Esophagus (tissue), 2 donors: ENCODE measurements around the gene GUCY2D. TPM values are rescaled to one million over a fixed set of nuclear protein-coding genes. Genes with fewer than 3 reads are reported as not detected.
"Not testable (repeated sequence)": the region's sequence is repeated elsewhere in the genome, so short reads cannot be mapped to it uniquely, and the experiment has no call there.

ENCODE experiments used
- H3K27ac ChIP-seq, 2 donors: one replicate each; pipeline ENCODE4 v1.5.1; 2013; ENCODE audit warnings: low read depth in 2 of 2, mild to moderate bottlenecking in 2 of 2, inconsistent platforms in 1 of 2, low read length in 1 of 2, moderate library complexity in 1 of 2
- H3K27me3 ChIP-seq, 2 donors: one replicate each; pipeline ENCODE4 v1.6.1; 2013; ENCODE audit warnings: low read length in 2 of 2, control low read depth in 1 of 2, mild to moderate bottlenecking in 1 of 2; ENCODE audit not compliant: insufficient read depth in 2 of 2, control insufficient read depth in 1 of 2
- H3K36me3 ChIP-seq, 2 donors: one replicate each; pipeline ENCODE4 v1.6.1; 2013; ENCODE audit warnings: low read length in 1 of 2; ENCODE audit not compliant: control insufficient read depth in 2 of 2, insufficient read depth in 2 of 2
- H3K4me1 ChIP-seq, 2 donors: one replicate each; pipeline ENCODE4 v1.6.1; 2013; ENCODE audit warnings: low read length in 1 of 2; ENCODE audit not compliant: control insufficient read depth in 2 of 2, insufficient read depth in 2 of 2
- H3K4me3 ChIP-seq, 2 donors: one replicate each; pipeline ENCODE4 v1.5.1; 2013; ENCODE audit warnings: low read length in 2 of 2, mild to moderate bottlenecking in 2 of 2, low read depth in 1 of 2, moderate library complexity in 1 of 2
- H3K9me3 ChIP-seq, 2 donors: one replicate each; pipeline ENCODE4 v1.6.1; 2013; ENCODE audit warnings: mild to moderate bottlenecking in 2 of 2, low read depth in 1 of 2, low read length in 1 of 2, moderate library complexity in 1 of 2; ENCODE audit not compliant: control insufficient read depth in 2 of 2, insufficient read depth in 1 of 2
- WGBS, 2 donors: extraction: QIAGEN DNeasy Blood & Tissue Kit; methylation state at CpG; one replicate each; pipeline ENCODE4 v1.1.7; 2013; 5-methylcytosine and 5-hydroxymethylcytosine counted together
- polyA plus RNA-seq, 2 donors: library from polyadenylated mRNA; stranded (reverse); fragments of 200-250 nt; gene quantifications; one replicate each; pipeline ENCODE4 v1.2.3, GENCODE V29; 2013
- donor health status: healthy with polysubstance abuse.
- donor health status: Bipolar disorder and iron deficiency.

The GUCY2D gene
- polyA plus RNA-seq, 2 donors: 0.19 to 0.59 TPM

DNA sequence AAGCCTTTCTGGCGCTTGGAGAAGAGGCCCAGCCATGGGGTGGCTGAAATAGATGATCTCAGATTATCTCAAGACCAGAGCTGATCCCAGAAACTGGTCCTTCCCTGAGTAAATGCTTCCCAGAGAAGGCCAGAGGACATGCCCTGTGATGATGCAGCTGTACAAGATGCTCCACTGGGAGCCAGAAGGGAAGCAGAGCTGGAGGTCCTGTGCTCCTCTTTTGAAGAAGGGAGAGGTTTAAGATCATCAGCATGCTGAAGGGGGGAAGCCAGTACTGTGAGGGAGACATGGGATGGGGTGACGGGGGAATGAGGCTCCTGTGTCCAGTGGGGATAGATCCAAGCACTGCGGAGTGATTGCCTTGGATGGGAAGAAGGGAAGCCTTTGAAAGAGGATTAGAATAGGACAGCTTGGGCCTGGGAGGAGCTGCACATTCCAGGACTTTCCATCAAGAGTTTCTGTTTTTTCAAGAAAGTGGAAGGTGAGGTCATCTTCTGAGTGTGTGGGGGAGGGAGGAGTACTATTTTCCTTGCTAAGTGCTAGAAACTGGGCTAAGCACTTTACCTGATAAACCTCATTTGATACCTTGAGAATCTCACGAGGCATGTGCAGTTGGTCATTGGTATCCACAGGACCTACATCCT, 20.1 kb downstream of the GUCY2D start:
- H3K9me3 ChIP-seq: no peaks in the 10 kb centered on the region
- 80 to 88% methylated on average over 4 of the region's 4 CpGs for whole genome bisulfite sequencing, 2 donors

DNA sequence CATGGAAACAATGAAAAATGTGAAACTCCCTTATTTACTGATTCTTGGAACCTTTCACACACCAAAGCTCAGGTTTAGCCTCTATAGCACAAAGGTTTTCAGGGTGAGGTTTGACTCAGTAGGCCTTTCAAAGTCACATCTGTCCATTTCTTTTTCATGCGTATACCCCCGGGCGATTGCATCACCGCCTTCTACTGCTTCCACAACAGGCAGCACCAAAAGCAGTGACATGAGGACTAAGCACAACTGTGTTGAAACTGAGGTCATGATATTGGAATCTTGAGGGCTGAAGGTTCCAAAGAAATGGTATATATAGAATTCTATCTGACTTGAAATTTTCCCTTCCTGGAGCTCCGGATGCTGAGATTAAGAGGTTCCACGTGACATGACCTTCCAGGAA, 21.7 kb downstream of the GUCY2D start:
- WGBS, 2 donors: 76 to 80% methylated on average over 6 of the region's 6 CpGs
- H3K27ac ChIP-seq: not testable (repeated sequence)

More for the DNA sequence above, 20.1 kb downstream of the GUCY2D start:
- Histone ChIP-seq H3K4me1 (peaks cover 6 to 10% of the 10 kb centered on the region in 2 donors), H3K27me3 (no peaks in the 10 kb centered on the region), H3K36me3 (no peaks in the 10 kb centered on the region), H3K4me3 (no peak overlapping the region), H3K27ac (no peak overlapping the region)

DNA sequence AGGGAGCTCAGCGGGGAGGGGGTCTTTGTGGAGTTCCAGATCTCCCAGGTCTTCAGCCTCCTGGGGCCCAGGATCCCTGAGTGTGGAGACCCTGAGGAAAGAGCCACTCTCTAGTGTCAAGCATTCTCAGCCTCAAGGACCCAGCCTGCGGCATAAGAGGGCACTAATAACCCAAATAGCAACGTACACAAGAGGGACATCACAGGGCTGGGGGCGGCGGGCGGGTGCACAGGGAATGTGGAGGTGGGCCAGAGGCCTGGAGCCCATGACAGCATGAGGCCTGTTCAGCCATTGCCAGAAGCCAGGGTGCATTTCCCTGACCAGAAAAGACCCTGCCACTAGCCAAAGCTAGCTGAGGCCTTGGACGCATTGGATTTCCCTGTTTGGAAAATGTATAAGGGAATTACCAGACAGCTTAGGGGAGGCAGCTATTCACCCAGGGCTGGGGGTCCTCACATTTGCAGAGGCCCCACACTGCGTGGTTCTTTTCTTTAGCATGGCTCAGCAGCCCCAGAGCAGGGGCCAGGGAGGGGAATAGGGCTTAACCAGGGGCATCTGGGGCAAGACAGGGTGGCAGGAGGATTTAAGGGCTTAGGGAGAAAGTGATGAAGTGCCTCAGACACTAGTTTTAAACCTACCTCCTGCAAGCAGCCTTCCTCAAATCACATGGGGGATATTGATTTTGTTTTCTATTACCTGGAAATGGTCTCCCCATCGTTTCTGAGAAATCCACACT, 22.9 kb downstream of the GUCY2D start:
- H3K4me1 ChIP-seq: peaks cover 4 to 6% of the 10 kb centered on the region in 2 donors
- H3K36me3 ChIP-seq: no peaks in the 10 kb centered on the region
- H3K9me3 ChIP-seq: no peaks in the 10 kb centered on the region
- no peak overlapping the region for H3K27ac ChIP-seq
- no peak overlapping the region for H3K4me3 ChIP-seq
- H3K27me3 ChIP-seq: no peaks in the 10 kb centered on the region
- 87 to 90% methylated on average over 9 of the region's 9 CpGs for WGBS, 2 donors

More for the DNA sequence above, 21.7 kb downstream of the GUCY2D start:
- H3K9me3 ChIP-seq, H3K4me3 ChIP-seq, H3K27me3 ChIP-seq, H3K36me3 ChIP-seq: not testable (repeated sequence)
- H3K4me1 ChIP-seq: peaks cover 6 to 12% of the 10 kb centered on the region in 2 donors

DNA sequence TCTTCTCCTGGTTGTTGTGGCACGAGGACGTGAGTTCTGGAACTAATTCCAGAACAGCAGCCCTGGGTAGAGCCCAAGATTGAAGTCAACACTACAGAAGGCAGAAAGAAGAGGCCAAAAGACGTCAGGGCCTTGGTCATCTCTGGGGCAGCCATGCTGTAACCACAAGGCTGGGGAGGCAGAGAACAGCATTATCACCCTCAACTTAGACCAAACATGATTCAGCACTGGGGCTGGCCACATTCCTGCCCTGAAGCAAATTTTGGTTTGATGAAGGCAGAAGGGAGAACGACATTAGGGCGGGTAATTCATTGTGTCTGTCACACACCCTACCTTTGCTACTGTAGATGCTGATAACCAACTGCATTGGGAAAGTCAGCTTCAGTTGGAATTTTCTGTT, 26.7 kb downstream of the GUCY2D start:
- H3K27me3 ChIP-seq: no peaks in the 10 kb centered on the region
- no peak overlapping the region for H3K27ac ChIP-seq
- 42 to 53% methylated on average over 5 of the region's 5 CpGs for WGBS, 2 donors

DNA sequence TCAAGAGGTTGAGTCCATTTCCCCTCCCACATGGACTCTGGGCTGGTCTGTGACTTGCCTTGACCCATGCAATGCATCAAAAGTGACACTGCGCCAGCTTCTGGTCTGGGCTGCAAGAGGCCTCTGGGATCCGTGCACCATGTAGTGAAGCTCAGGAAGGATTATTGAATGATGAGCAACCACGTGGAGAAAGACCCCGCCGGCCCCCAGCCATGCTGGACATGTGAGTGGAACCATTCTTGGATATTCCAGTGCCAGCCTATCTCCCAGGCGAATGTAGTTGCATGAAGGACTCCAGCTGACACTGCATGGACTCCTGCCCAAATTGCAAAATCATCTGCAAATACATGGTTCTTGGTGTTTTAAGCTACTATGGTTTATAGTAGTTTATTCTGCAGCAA, 28.8 kb downstream of the GUCY2D start:
- no peak overlapping the region for H3K27ac ChIP-seq
- H3K4me1 ChIP-seq: peaks cover 0 to 3% of the 10 kb centered on the region in 2 donors
- WGBS, 2 donors: 66 to 74% methylated on average over 6 of the region's 6 CpGs
- no peak overlapping the region for H3K4me3 ChIP-seq
- no peaks in the 10 kb centered on the region for H3K27me3 ChIP-seq
- no peaks in the 10 kb centered on the region for H3K36me3 ChIP-seq
- no peaks in the 10 kb centered on the region for H3K9me3 ChIP-seq

More for the DNA sequence above, 26.7 kb downstream of the GUCY2D start:
- H3K4me3 ChIP-seq: no peak overlapping the region
- no peaks in the 10 kb centered on the region for H3K36me3 ChIP-seq
- H3K4me1 ChIP-seq: peaks cover 3 to 4% of the 10 kb centered on the region in 2 donors
- H3K9me3 ChIP-seq: no peaks in the 10 kb centered on the region

DNA sequence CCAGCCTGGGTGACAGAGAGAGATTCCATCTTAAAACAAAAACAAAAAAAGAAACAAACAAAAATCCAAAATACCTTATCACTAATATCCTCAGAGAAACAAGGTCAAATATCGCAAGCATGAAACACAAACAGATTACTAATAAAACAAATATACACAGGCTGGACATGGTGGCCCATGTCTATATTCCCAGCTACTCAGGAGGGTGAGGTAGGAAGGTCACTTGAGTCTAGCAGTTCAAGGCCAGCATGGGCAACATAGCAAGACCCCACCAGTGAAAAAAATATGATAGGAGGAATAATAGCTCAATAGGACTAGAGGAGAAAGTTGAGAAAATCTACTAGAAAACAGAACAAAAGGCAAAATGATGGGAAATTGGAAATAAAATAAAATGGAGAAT, 29.5 kb downstream of the GUCY2D start:
- Histone ChIP-seq H3K27me3 (no peaks in the 10 kb centered on the region), H3K9me3 (no peaks in the 10 kb centered on the region), H3K27ac (no peak overlapping the region), H3K4me1 (peaks cover 0 to 3% of the 10 kb centered on the region in 2 donors), H3K4me3 (no peak overlapping the region), H3K36me3 (no peaks in the 10 kb centered on the region)
- WGBS, 2 donors: 81 to 96% methylated on average over 1 of the region's 1 CpG

DNA sequence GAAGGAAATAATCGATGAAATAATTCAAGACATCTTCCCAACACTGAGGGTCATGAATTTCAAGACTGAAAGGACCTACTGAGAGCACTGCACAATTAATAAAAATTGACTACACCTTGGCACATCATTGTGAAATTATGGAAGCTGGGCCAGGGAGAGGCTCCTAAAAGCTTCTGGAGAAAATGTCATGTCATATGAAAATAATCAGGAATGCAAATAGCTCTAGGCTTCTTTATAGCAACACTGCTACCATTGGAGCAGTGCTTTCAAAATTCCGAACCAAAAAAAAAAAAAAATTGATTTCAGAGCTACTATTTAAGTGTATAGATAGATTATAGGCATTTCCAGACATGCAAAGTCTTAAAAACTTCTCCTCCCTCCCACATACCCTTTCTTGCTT, 30.0 kb downstream of the GUCY2D start:
- WGBS, 2 donors: 60 to 71% methylated on average over 2 of the region's 2 CpGs
- Histone ChIP-seq H3K36me3 (no peaks in the 10 kb centered on the region), H3K27me3 (no peaks in the 10 kb centered on the region), H3K9me3 (no peaks in the 10 kb centered on the region), H3K4me1 (peaks cover 0 to 3% of the 10 kb centered on the region in 2 donors), H3K4me3 (no peak overlapping the region), H3K27ac (no peak overlapping the region)

DNA sequence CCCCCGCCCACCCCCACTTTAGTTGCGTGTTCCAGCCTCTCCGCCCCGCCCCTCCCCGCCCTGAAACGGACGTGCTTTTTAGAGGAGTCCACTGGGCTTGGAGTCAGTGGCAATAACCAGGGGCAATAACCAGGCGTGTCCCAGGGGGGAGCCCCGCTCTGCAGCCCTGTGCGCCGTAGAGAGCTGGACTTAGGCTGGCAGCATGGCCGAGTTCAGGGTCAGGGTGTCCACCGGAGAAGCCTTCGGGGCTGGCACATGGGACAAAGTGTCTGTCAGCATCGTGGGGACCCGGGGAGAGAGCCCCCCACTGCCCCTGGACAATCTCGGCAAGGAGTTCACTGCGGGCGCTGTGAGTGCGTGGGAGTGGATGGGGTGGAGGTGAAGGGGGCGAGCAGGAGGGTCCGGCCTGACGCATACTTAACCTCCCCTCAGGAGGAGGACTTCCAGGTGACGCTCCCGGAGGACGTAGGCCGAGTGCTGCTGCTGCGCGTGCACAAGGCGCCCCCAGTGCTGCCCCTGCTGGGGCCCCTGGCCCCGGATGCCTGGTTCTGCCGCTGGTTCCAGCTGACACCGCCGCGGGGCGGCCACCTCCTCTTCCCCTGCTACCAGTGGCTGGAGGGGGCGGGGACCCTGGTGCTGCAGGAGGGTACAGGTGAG, 36.7 kb downstream of the GUCY2D start, which contains the start of gene ALOX15B:
TSS of gene ALOX15B (plus strand) at position 106 of the 657 bp plus-strand sequence. CDS start at position 203, 97 bp downstream.
- Histone ChIP-seq H3K27me3 (no peaks in the 10 kb centered on the region), H3K4me3 (peak within 1 kb of the TSS; percentile 44 to 45), H3K4me1 (peaks cover 0 to 7% of the 10 kb centered on the region in 2 donors), H3K9me3 (no peaks in the 10 kb centered on the region), H3K27ac (peak within 1 kb of the TSS in 1 of 2 donors; percentile 47), H3K36me3 (peaks cover 0 to 5% of the 10 kb centered on the region in 2 donors)
- 10 to 13% methylated on average over 36 to 37 of the region's 37 CpGs for WGBS, 2 donors

DNA sequence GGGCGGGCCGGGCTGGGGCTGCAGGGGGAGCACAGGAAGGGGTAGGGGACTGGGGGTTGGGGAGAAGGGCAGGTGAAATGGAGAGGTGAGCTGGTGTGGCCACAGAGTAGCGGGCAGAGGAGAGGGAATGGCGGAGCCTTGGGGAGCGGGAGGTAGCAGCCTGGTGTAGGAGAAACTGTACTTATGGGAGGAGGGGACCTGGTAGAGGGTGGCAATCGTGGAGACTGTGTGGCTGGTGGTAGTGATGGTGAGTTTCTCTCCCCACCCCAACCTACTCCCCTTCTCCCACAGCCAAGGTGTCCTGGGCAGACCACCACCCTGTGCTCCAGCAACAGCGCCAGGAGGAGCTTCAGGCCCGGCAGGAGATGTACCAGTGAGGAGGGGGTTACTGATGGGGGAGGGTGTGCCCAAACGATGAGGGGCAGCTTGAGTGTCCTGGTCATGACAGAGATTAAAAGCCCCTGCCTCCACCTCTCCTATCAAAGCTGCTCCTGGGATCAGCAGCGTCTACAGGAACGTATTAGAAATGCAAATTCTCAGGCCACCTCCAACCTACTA, 37.3 kb downstream of the GUCY2D start:
- H3K27ac ChIP-seq: peak overlapping the region in 1 of 2 donors; percentile 47
- no peaks in the 10 kb centered on the region for H3K27me3 ChIP-seq
- H3K4me3 ChIP-seq: peak overlapping the region; percentile 2 to 44
- H3K9me3 ChIP-seq: no peaks in the 10 kb centered on the region
- 53 to 66% methylated on average over 11 of the region's 11 CpGs for WGBS, 2 donors
- H3K36me3 ChIP-seq: peaks cover 0 to 5% of the 10 kb centered on the region in 2 donors
- H3K4me1 ChIP-seq: peaks cover 0 to 7% of the 10 kb centered on the region in 2 donors
